Activated CD4-positive, CD25-positive, alpha-beta regulatory T cell treated with anti-CD3 and anti-CD28 coated beads, Interleukin-2, amount 50 U/mL, for 24 hours (primary cell): ENCODE results near the gene CEP19.

Experiments
- ATAC-seq, 2 donors: fragments of 150-1000 bp; cut with Tn5 transposase; one replicate each; pipeline ENCODE4 v1.10.0; 2021; ENCODE audit warnings: mild to moderate bottlenecking in 1 of 2, moderate library complexity in 1 of 2

Gene CEP19

GRCh38 chr3:196707566-196707965 is 4.5 kb downstream of the CEP19 start:
- ATAC-seq: no peak

DNA sequence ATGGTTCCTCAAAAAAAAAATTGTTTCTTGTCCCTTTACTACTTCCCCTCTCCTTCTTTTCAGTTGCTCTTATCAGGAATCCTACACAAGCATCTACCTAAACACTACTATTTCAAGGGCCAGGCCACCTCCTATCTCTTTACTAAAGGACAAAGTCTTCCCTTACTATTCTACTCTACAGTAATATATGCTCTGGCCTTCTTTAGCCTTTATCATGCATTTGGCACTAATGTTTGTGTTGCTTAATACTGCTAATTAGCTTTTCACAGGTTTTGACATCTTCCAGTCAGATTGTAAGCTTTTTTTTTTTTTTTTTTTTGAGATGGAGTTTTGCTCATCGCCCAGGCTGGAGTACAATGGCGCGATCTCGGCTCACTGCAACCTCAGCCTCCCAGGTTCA is 5.3 kb downstream of the CEP19 start:
- ATAC-seq: no peak

DNA sequence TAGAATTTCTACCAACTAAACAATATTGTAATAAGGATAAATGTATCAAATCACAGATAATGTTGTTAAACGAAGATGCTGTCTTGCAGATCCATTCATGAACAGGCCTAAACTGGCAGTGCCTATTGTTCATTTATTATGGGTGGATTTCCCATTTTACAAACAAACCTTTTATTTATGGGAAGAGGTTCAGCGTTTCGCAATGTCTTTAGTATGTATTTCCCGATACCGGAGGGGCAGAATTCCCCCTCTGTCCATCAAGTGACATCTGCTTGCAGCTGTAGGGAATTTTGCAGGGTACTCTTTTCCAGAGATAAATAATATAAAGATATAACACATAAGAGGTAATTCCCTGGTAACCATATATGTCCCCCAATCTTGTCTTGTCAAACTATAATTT is 5.7 kb downstream of the CEP19 start:
- ATAC-seq: no peak

DNA sequence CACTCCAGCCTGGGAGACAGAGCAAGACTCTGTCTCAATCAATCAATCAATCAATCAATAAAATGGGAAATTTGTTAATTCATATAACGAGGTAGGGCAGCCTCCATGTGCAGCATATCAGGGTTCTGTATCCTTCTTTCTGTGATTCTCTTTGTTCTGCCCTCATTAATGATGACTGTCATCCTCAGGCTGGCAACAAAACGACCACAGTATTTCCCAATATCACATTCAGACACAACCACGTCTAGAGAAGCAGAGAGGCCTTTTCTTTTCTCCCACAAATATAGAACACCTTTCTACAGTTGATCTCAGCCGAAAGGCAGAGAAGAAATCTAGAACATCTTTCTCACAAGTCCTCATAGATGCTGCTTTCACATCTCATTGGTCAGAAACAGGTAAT is 11.2 kb downstream of the CEP19 start:
- no peak for ATAC-seq

- ATAC-seq: no peak
Observed at GRCh38 chr3:196699749-196700148, 12.3 kb downstream of the CEP19 start.

DNA sequence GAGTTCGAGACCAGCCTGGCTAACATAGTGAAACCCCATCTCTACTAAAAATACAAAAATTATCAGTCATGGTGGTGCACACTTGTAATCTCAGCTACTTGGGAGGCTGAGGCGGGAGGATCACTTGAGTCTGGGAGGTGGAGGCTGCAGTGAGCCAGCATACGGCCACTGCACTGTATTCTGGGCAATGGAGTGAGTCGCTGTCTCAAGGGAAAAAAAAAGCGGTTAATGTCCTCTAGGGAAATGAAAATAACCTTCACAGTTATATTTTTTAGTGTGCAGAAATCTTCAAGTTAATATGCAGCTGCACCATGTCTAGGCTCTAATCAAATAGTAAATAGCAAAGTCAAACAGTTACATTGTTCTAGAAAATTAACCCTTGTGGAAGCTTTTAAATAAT is 14.8 kb downstream of the CEP19 start:
- no peak for ATAC-seq

GRCh38 chr3:196695849-196696226 is 16.2 kb downstream of the CEP19 start:
- ATAC-seq: no peak

DNA sequence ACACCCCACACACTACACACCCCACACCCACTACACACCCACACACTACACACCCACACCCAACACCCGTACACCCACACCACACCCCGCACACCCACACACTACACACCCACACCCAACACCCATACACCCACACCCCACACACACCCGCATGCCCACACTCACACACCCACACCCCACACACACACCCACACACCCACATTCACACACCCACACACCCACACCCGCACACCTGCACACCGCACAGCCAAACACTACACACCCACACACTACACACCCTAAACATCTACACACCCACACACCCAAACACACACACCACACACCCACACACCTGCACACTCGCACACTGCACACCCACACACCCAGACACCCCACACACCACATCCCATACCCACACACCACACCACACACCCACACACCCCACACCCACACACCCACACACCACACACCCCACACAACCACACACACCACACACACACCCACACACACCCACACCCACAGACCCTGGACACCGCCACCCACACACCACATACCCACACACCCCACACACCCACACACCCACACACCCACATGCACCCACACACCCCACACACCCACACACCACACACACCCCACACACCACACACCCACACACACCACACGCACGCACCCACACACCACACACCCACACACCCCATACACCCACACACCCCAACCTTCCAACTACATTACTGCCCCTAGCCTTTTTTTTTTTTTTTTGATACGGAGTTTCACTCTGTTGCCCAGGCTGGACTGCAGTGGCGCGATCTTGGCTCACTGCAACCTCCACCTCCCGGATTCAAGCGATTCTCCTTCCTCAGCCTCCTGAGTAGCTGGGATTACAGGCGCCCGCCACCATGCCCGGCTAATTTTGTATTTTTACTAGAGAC is 16.9 kb downstream of the CEP19 start:
- no peak for ATAC-seq

GRCh38 chr3:196694202-196694638 is 17.8 kb downstream of the CEP19 start:
- ATAC-seq: no peak

DNA sequence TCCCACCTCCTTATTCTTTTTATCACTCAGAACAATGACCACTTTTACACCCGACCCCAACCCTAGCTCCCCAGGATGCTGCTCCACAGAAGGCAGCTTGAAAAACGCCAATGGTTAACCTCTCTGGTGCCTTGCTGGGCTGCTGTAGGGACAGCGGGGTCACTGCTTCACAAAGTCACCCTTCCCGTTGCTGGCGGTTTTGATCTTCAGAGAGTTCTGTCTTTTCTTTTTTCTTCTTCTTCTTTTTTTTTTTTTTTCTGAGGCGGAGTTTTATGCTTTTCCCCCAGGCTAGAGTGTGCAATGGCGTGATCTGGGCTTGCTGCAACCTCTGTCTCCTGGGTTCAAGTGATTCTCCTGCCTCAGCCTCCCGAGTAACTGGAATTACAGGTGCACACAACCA is 20.7 kb downstream of the CEP19 start:
- ATAC-seq: no peak

GRCh38 chr3:196689941-196690660 is 21.9 kb downstream of the CEP19 start:
- no peak for ATAC-seq

- ATAC-seq: no peak
Observed at GRCh38 chr3:196688349-196688748, 23.7 kb downstream of the CEP19 start.

GRCh38 chr3:196686436-196686835 is 25.6 kb downstream of the CEP19 start:
- no peak for ATAC-seq

- peak; percentile 70 to 78 for ATAC-seq
Observed at GRCh38 chr3:196684548-196685407, 27.3 kb downstream of the CEP19 start.

- ATAC-seq: no peak
Observed at GRCh38 chr3:196677931-196678330, 34.1 kb downstream of the CEP19 start.

DNA sequence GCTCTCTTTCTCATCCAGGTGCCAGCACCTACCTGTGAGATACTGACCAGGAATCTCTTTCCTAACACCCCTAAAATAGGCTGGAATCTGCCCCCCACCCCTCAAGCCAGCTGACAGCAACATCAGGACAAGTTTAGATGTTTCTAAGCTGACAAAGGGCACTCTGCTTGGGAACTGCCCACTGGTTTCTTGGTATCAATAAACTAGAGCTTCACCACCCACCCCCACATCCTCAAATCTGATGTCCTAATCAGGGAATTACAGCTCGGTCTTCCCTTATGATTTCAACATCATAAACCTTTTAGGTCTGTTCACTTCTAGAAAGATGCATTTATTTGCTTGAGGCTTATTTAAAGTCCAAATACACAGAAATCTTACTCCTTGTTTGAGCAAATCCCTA is 34.7 kb downstream of the CEP19 start:
- no peak for ATAC-seq

DNA sequence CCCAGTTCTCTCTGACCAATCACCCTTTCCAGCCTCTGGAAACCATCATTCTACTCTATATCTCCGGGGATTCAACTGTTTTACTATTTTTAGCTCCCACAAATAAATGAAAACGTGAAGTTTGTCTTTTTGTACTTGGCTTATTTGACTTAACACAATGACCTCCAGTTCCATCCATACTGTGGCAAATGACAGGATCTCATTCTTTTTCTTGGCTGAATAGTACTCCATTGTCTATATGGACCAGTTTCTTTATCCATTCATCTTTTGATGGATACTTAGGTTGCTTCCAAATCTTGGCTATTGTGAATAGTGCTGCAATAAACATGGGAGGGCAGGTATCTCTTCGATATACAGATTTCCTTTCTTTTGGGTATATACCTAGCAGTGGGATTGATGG is 38.4 kb downstream of the CEP19 start:
- ATAC-seq: no peak

DNA sequence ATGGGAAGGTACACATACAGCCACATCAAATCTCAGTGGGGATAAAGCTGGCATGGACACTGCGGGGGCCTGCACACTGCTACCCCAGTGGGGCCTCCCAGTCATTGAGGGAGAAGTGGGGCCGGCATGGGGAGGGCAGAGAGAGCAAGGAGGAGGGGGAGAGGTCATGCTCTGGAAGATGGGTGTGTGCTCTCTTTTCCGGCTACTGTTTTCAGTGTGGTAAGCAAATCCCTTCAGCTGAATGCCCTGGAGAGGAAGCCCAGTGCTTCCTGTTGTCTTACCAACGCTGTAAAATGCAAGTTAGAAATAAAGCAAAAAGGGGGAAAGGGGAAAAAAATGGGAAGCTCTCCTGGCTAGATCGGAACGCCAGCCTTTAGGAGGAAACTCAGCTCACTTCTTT is 41.7 kb downstream of the CEP19 start:
- no peak for ATAC-seq

- no peak for ATAC-seq
Observed at GRCh38 chr3:196667056-196667825, 44.8 kb downstream of the CEP19 start.

- ATAC-seq: no peak
Observed at GRCh38 chr3:196666001-196666867, 45.8 kb downstream of the CEP19 start.
